ENCODE results near the gene MCRIP1. TPM values are rescaled to one million over a fixed set of nuclear protein-coding genes. Genes with fewer than 3 reads are reported as not detected.

Gene MCRIP1
- polyA plus RNA-seq, 1 donor (not counting 4 experiments of a cell fraction or from before 2014, with no cell fraction given) = 17.7 TPM

GRCh38 chr17:81802048-81802758, 30.9 kb downstream of the MCRIP1 start:
- H2AFZ ChIP-seq (ENCODE audit: control insufficient read depth, low read length) = no peak overlapping the region
- no peaks in the 10 kb centered on the region for H3K79me2 ChIP-seq (ENCODE audit: control insufficient read depth, insufficient read depth, low read length)
- no peak for FAIRE-seq
- H3K27ac ChIP-seq (ENCODE audit: control insufficient read depth, insufficient read depth, low read length) = no peak overlapping the region
- dilution Hi-C loops (cut with MboI; ENCODE audit: extremely low pct_ligation_motif_present, low sequenced_read_pairs) = no loop called here
- TF ChIP-seq EZH2 (IDR thresholded peaks at IDR 0.05; ENCODE audit: low read length) = no peak
- no peak for TF ChIP-seq CTCF (optimal IDR thresholded peaks at IDR 0.05 in 1 of 3, IDR thresholded peaks at IDR 0.05 in 1 of 3, conservative IDR thresholded peaks at IDR 0.05 in 1 of 3; ENCODE audit: extremely low read depth in 1 of 3, insufficient read depth in 2 of 3, low read length in 3 of 3)
- no peak overlapping the region for H3K9ac ChIP-seq (ENCODE audit: control insufficient read depth, extremely low read depth, insufficient read depth, low read length)
- H3K36me3 ChIP-seq (ENCODE audit: control insufficient read depth in 2 of 2, extremely low read depth in 1 of 2, insufficient read depth in 2 of 2, low read length in 2 of 2) = no peaks in the 10 kb centered on the region
- H3K4me3 ChIP-seq (ENCODE audit: control insufficient read depth in 2 of 3, extremely low read depth in 1 of 3, insufficient read depth in 2 of 3, low read depth in 1 of 3, low read length in 3 of 3) = no peak overlapping the region
- peaks cover 67% of the 10 kb centered on the region for H3K27me3 ChIP-seq (ENCODE audit: control insufficient read depth, extremely low read depth, insufficient read depth, low read length)
- no peaks in the 10 kb centered on the region for H4K20me1 ChIP-seq (ENCODE audit: control insufficient read depth, extremely low read depth, insufficient read depth, low read length)
- DNase-seq (ENCODE audit: low read depth, low spot score) = no peak
- no peak overlapping the region for H3K4me2 ChIP-seq (ENCODE audit: control insufficient read depth, extremely low read depth, insufficient read depth, low read depth, low read length)
- H3K4me1 ChIP-seq (ENCODE audit: control insufficient read depth, extremely low read depth, insufficient read depth, low read length) = no peaks in the 10 kb centered on the region
- no peaks in the 10 kb centered on the region for H3K9me3 ChIP-seq (ENCODE audit: control insufficient read depth, low read depth, low read length)
- no peaks in the 10 kb centered on the region for H3K9me1 ChIP-seq (ENCODE audit: control insufficient read depth, extremely low read depth, insufficient read depth, low read length)

DNA sequence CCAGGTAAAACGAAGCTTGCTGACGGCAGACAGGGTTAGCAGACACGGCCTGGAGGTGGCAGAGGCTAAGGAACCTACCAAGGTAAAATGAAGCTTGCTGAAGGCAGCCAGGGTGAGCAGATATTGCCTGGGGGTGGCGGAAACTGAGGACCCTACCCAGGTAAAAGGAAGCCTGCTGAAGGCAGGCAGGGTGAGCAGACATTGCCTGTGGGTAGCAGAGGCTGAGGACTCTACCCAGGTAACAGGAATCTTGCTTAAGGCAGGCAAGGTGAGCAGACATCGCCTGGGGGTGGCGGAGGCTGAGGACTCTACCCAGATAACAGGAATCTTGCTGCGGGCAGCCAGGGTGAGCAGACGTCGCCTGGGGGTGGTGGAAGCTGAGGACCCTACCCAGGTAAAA, 31.8 kb downstream of the MCRIP1 start:
- no peak overlapping the region for H3K4me2 ChIP-seq (ENCODE audit: control insufficient read depth, extremely low read depth, insufficient read depth, low read depth, low read length)
- no peak overlapping the region for H2AFZ ChIP-seq (ENCODE audit: control insufficient read depth, low read length)
- H3K9ac ChIP-seq (ENCODE audit: control insufficient read depth, extremely low read depth, insufficient read depth, low read length) = no peak overlapping the region
- TF ChIP-seq CTCF (optimal IDR thresholded peaks at IDR 0.05 in 1 of 3, IDR thresholded peaks at IDR 0.05 in 1 of 3, conservative IDR thresholded peaks at IDR 0.05 in 1 of 3; ENCODE audit: extremely low read depth in 1 of 3, insufficient read depth in 2 of 3, low read length in 3 of 3) = no peak
- TF ChIP-seq EZH2 (IDR thresholded peaks at IDR 0.05; ENCODE audit: low read length) = no peak
- H3K79me2 ChIP-seq (ENCODE audit: control insufficient read depth, insufficient read depth, low read length) = no peaks in the 10 kb centered on the region
- H3K27ac ChIP-seq (ENCODE audit: control insufficient read depth, insufficient read depth, low read length) = no peak overlapping the region
- FAIRE-seq = no peak
- H3K36me3 ChIP-seq (ENCODE audit: control insufficient read depth in 2 of 2, extremely low read depth in 1 of 2, insufficient read depth in 2 of 2, low read length in 2 of 2) = no peaks in the 10 kb centered on the region
- no peaks in the 10 kb centered on the region for H3K9me1 ChIP-seq (ENCODE audit: control insufficient read depth, extremely low read depth, insufficient read depth, low read length)
- no peaks in the 10 kb centered on the region for H3K9me3 ChIP-seq (ENCODE audit: control insufficient read depth, low read depth, low read length)
- no peak overlapping the region for H3K4me3 ChIP-seq (ENCODE audit: control insufficient read depth in 2 of 3, extremely low read depth in 1 of 3, insufficient read depth in 2 of 3, low read depth in 1 of 3, low read length in 3 of 3)
- H3K27me3 ChIP-seq (ENCODE audit: control insufficient read depth, extremely low read depth, insufficient read depth, low read length) = peaks cover 58% of the 10 kb centered on the region
- no peaks in the 10 kb centered on the region for H4K20me1 ChIP-seq (ENCODE audit: control insufficient read depth, extremely low read depth, insufficient read depth, low read length)
- dilution Hi-C loops (cut with MboI; ENCODE audit: extremely low pct_ligation_motif_present, low sequenced_read_pairs) = no loop called here
- DNase-seq (ENCODE audit: low read depth, low spot score) = no peak
- H3K4me1 ChIP-seq (ENCODE audit: control insufficient read depth, extremely low read depth, insufficient read depth, low read length) = no peaks in the 10 kb centered on the region
